PFSK-1 (cell line): Measurements from ENCODE around the gene TGM2.

Experiments
- FOXP2 ChIP-seq: optimal IDR thresholded peaks from 2 replicates; pipeline ENCODE3; 2011; ENCODE audit warnings: borderline replicate concordance, control low read depth, inconsistent platforms; ENCODE audit not compliant: insufficient read depth; ENCODE audit errors: extremely low read length, extremely low read depth
- POLR2AphosphoS5 ChIP-seq: IDR thresholded peaks from 2 replicates; pipeline ENCODE4 v1.6.1; 2012; ENCODE audit warnings: low read depth, mild to moderate bottlenecking, control low read depth, low read length, moderate library complexity
- SIN3A ChIP-seq: IDR thresholded peaks from 2 replicates; pipeline ENCODE4 v1.6.1; 2012; ENCODE audit warnings: mild to moderate bottlenecking, low read length, moderate library complexity, borderline replicate concordance; ENCODE audit not compliant: insufficient read depth
- TAF1 ChIP-seq: IDR thresholded peaks from 2 replicates; pipeline ENCODE4 v1.6.1; 2012; ENCODE audit warnings: low read length, control low read depth, borderline replicate concordance; ENCODE audit not compliant: insufficient read depth
- TF ChIP-seq, protein P1 (sequence below), 2 experiments: IDR thresholded peaks; 2 replicates each; pipeline versions ENCODE4 v1.6.1 to v1.8.0; 2011 to 2012; ENCODE audit warnings: low read depth in 2 of 2, low read length in 2 of 2, control low read depth in 1 of 2, inconsistent platforms in 1 of 2, mild to moderate bottlenecking in 1 of 2, moderate library complexity in 1 of 2; ENCODE audit not compliant: insufficient read depth in 1 of 2

Gene TGM2

DNA sequence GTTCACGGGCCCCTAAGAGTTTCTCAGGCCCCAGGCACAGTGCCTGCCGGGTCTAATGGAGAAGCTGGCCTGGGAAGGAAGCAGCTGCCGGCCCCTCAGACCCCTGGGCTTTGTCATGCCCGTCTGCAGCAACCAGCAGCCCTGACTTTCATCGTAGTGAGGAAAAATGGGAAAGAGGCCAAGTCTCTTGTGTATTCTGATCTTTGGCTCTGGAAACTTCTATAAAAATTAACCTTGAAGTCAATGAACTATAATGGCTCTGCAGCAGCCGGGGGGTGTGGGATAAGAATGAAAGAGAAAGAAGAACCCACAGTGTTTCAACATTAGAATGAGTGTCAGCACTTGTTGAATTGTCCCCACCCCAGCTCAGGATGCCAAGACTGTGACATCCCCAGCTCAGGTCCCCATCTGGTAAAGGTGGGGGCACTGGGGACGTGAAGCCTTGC is 12.9 kb downstream of the TGM2 start:
- 0 out of 2 replicates have a peak, but pooled peaks have one; percentile 1 for TF ChIP-seq TAF1
- TF ChIP-seq, protein P1, sequence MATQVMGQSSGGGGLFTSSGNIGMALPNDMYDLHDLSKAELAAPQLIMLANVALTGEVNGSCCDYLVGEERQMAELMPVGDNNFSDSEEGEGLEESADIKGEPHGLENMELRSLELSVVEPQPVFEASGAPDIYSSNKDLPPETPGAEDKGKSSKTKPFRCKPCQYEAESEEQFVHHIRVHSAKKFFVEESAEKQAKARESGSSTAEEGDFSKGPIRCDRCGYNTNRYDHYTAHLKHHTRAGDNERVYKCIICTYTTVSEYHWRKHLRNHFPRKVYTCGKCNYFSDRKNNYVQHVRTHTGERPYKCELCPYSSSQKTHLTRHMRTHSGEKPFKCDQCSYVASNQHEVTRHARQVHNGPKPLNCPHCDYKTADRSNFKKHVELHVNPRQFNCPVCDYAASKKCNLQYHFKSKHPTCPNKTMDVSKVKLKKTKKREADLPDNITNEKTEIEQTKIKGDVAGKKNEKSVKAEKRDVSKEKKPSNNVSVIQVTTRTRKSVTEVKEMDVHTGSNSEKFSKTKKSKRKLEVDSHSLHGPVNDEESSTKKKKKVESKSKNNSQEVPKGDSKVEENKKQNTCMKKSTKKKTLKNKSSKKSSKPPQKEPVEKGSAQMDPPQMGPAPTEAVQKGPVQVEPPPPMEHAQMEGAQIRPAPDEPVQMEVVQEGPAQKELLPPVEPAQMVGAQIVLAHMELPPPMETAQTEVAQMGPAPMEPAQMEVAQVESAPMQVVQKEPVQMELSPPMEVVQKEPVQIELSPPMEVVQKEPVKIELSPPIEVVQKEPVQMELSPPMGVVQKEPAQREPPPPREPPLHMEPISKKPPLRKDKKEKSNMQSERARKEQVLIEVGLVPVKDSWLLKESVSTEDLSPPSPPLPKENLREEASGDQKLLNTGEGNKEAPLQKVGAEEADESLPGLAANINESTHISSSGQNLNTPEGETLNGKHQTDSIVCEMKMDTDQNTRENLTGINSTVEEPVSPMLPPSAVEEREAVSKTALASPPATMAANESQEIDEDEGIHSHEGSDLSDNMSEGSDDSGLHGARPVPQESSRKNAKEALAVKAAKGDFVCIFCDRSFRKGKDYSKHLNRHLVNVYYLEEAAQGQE (IDR thresholded peaks at IDR 0.05; ENCODE audit: insufficient read depth in 1 of 2, low read depth in 2 of 2, low read length in 2 of 2), result no peak

DNA sequence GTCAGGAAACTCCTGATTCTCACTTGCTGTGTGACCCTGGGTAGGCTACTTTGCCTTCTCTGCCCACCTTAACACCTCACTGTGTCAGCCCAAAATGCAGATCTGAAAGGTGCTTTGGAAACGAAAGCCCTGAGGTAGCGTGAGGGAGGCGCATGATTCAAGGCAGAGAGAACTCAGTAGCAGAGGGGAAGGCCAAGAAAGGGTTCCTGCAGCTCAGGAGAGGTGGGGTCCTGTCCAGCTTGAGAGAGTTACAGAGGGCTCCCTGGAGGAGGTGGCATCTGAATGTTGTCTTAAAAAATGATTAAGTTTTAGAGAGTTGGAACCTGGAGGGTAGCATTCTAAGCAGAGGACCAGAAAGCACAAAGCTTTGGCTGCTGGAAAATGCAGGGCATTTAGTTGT is 13.6 kb downstream of the TGM2 start:
- TF ChIP-seq POLR2AphosphoS5, result no peak
- no peak for TF ChIP-seq SIN3A
- TF ChIP-seq TAF1, result no peak

DNA sequence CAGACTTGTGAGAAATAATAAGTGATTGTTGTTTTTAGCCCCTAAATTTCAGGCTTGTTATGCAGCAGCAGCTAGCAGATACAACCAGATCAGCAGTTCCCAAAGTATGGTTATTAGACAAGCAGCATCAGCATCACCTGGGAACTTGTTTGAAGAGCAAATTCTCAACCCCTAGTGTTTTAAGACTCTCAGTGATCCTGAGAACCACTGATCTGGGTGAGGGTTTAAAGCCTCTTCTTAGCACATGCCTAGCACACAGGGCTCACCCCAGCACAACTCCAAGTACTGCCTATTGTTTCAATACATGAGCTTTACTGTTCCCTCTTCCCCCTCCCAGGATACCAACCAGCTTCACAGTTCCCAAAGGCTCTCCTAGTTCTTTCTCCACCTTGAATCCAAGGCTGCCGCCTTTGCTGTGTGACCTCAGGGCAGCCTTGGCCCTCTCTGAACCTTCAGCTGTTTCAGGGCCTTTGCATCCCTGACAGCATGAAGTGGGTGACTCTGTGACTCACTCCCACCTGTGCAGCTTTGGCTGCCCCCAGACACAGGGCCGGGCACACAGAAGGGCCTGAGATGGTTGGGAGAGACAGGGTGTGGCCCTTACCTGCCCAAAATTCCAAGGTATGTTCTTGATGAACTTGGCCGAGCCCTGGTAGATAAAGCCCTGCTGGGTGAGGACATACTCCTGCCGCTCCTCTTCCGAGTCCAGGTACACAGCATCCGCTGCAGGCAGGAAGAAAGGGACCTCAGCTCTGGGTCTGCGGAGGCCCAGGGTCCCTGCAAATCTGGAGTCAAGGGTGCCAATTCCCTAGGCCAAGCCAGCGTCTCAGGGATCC is 14.5 kb downstream of the TGM2 start:
- TF ChIP-seq TAF1 (no peak), FOXP2 (no peak), POLR2AphosphoS5 (no peak), SIN3A (no peak)
- TF ChIP-seq, protein P1 (IDR thresholded peaks at IDR 0.05; ENCODE audit: insufficient read depth in 1 of 2, low read depth in 2 of 2, low read length in 2 of 2), result no peak

DNA sequence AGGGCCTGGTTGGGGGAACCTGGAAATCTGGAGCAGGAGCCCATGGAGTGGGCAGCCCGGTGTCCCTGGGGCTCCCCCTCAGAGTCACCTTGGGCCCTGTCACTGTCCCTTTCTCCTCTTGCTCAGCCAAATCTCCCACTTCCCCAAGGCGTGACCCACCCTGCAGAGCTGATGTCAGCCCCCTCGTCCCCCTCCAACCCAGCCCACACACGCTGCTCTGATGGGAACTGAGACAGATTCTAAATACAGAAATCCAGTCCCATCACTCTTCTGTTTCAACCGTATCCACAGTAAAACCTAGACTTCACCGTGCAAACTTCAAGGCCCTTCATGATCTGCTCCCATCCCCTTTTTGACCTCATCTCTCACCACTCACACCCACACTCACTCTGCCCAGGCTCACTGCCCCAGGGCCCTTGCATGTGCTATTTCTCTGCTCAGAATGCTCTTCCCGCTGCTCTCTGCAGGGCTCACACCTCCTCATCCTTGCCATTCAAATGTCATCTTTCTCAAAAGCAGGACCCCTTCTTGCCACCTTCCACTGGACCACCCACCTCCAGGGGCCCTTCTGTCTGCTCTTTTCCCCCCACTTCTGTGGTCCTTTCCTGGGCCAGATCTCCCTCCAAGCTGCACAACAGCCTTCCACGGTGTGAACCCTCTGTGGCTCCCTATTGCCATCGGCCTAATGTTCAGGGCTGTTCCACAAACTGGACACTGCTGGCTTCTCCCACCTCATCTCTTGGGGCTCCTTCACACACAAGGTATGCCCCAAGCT is 16.6 kb downstream of the TGM2 start:
- no peak for TF ChIP-seq FOXP2
- TF ChIP-seq, protein P1 (IDR thresholded peaks at IDR 0.05; ENCODE audit: insufficient read depth in 1 of 2, low read depth in 2 of 2, low read length in 2 of 2), result no peak

DNA sequence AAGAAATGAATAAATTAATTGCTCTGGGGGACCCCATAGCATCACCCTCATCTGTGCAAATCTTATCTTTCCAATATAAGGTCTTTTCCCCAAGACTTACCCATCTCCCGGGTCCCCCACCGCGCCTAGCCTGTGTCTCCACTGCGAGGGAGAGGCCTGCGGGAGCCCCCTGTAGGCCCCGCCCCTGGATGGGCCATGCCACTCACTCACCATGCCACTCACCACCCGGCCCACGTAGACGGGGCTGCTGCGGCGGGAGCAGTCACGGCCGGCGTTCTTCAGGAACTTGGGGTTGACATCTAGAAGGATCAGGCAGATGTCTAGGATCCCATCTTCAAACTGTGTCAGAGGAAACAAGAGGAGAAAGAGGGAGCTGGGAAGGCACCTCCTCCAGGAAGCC is 17.3 kb downstream of the TGM2 start:
- no peak for TF ChIP-seq TAF1
- no peak for TF ChIP-seq POLR2AphosphoS5
- TF ChIP-seq SIN3A, result no peak

DNA sequence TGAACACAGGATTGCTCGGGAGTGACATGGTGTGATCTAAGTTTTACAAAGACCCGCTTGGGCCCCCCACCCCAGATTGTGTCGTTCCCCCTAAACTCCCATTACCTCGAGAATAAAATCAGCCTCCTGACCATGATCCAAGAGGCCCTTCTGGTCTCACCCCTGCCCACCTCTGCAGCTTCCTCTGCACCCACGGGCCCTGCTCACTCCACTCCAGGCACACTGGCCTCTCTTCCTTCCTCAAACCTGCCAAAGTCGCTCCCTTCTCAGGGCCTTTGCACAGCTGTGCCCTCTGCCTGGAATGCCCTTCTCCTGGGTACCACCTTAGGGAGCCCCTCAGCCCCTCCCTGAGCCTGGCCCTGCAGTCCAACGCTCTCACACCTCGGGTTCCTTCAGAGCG is 17.9 kb downstream of the TGM2 start:
- TF ChIP-seq FOXP2 (no peak), TAF1 (no peak)
